Loucy (cell line): ENCODE data around the gene TRIM40.
A peak's percentile ranks its signal among the peaks of the same experiment; 100 is the strongest.

Experiments used
- H2AFZ ChIP-seq: fragments of 200-600 bp; sonication (generic); 2 replicates; pipeline ENCODE4 v1.6.0; 2016; ENCODE audit warnings: antibody characterized with exemption, mild to moderate bottlenecking, low read length, moderate library complexity
- H3F3A ChIP-seq: fragments of 200-600 bp; 2 replicates; pipeline ENCODE4 v1.6.0; 2016; ENCODE audit warnings: antibody characterized with exemption, low read depth, mild to moderate bottlenecking
- H3K27me3 ChIP-seq: fragments of 200-600 bp; sonication (generic); 2 replicates; pipeline ENCODE4 v1.6.1; 2014; ENCODE audit warnings: low read length, mild to moderate bottlenecking; ENCODE audit not compliant: insufficient read depth, poor library complexity, severe bottlenecking
- H3K36me3 ChIP-seq: fragments of 200-600 bp; sonication (generic); 2 replicates; pipeline ENCODE4 v1.6.1; 2016; ENCODE audit warnings: low read length; ENCODE audit not compliant: insufficient read depth
- H3K4me1 ChIP-seq: fragments of 200-600 bp; sonication (generic); 2 replicates; pipeline ENCODE4 v1.5.1; 2014; ENCODE audit warnings: low read length, mild to moderate bottlenecking; ENCODE audit not compliant: insufficient read depth, poor library complexity, severe bottlenecking
- H3K4me2 ChIP-seq: fragments of 200-600 bp; sonication (generic); 2 replicates; pipeline ENCODE4 v1.6.0; 2014; ENCODE audit warnings: antibody characterized with exemption, low read length, low read depth, mild to moderate bottlenecking; ENCODE audit not compliant: poor library complexity, severe bottlenecking
- H3K4me3 ChIP-seq: fragments of 200-600 bp; sonication (generic); 2 replicates; pipeline ENCODE4 v1.5.1; 2014; ENCODE audit warnings: low read length, mild to moderate bottlenecking, mixed read lengths; ENCODE audit not compliant: poor library complexity, severe bottlenecking
- H3K79me2 ChIP-seq: fragments of 200-600 bp; sonication (generic); 2 replicates; pipeline ENCODE4 v1.6.1; 2014; ENCODE audit warnings: low read length; ENCODE audit not compliant: insufficient read depth
- H3K9ac ChIP-seq: fragments of 200-600 bp; sonication (generic); 2 replicates; pipeline ENCODE4 v1.6.0; 2014; ENCODE audit warnings: mild to moderate bottlenecking, low read depth, low read length, moderate library complexity; ENCODE audit not compliant: poor library complexity, severe bottlenecking
- H3K9me2 ChIP-seq: fragments of 200-600 bp; sonication (generic); replicated peaks from 2 replicates; pipeline ENCODE4 v1.6.1; 2016; ENCODE audit warnings: low read depth, low read length, mixed read lengths
- H3K9me3 ChIP-seq: fragments of 200-600 bp; sonication (generic); 2 replicates; pipeline ENCODE4 v1.6.1; 2014; ENCODE audit warnings: mild to moderate bottlenecking, antibody characterized with exemption, low read length, low read depth; ENCODE audit not compliant: insufficient read depth
- H4K20me1 ChIP-seq: fragments of 200-600 bp; sonication (generic); 2 replicates; pipeline ENCODE4 v1.6.0; 2014; ENCODE audit warnings: antibody characterized with exemption, low read length, mild to moderate bottlenecking; ENCODE audit not compliant: insufficient read depth, poor library complexity, severe bottlenecking
- CTCF ChIP-seq: fragments of 200-600 bp; sonication (generic); conservative IDR thresholded peaks from 2 replicates; pipeline ENCODE4 v1.5.1; 2014; ENCODE audit warnings: mild to moderate bottlenecking, antibody characterized with exemption, low read length
- EZH2phosphoT487 ChIP-seq: fragments of 200-600 bp; IDR thresholded peaks from 2 replicates; pipeline ENCODE4 v1.6.1; 2018; ENCODE audit warnings: antibody characterized with exemption, mild to moderate bottlenecking, moderate library complexity, borderline replicate concordance

Gene TRIM40

GRCh38 chr6:30144811-30145210, 8.9 kb downstream of the TRIM40 start:
- Histone ChIP-seq H3K4me3 (no peak overlapping the region), H3K4me1 (peaks cover 25% of the 10 kb centered on the region), H3K27me3 (no peaks in the 10 kb centered on the region), H4K20me1 (no peaks in the 10 kb centered on the region), H2AFZ (0 out of 2 replicates have a peak overlapping the region, but pooled peaks have one; percentile 78), H3K36me3 (no peaks in the 10 kb centered on the region), H3F3A (no peaks in the 10 kb centered on the region; the same call in 1 of the 2 replicates), H3K79me2 (no peaks in the 10 kb centered on the region), H3K9me3 (no peaks in the 10 kb centered on the region), H3K4me2 (no peak overlapping the region), H3K9me2 (no peaks in the 10 kb centered on the region), H3K9ac (no peak overlapping the region)
- no peak for TF ChIP-seq CTCF
- no peak for TF ChIP-seq EZH2phosphoT487

DNA sequence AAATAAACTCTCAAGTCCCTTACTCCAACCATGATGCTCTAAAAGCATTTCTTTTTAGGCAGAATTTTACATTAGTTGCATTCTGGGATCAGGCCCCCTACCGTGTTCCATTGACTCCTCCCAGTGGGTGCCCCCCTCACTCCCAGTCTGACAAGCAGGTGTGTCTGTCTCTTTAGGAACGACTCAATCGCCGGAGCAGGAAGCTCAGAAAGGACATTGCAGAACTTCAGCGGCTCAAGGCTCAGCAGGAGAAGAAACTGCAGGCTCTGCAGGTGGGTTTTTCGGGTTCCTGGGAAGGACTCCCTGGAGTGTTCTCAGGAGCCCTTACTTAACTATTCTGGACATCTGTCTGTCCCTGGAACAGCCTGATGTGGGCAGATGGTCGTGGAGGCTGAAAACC, 9.9 kb downstream of the TRIM40 start:
- no peaks in the 10 kb centered on the region for H3K9me2 ChIP-seq
- no peak for TF ChIP-seq EZH2phosphoT487
- no peak for TF ChIP-seq CTCF
- H4K20me1 ChIP-seq: no peaks in the 10 kb centered on the region
- no peak overlapping the region for H3K9ac ChIP-seq
- no peaks in the 10 kb centered on the region for H3K9me3 ChIP-seq
- no peaks in the 10 kb centered on the region for H3K27me3 ChIP-seq
- H3K4me1 ChIP-seq: peaks cover 34% of the 10 kb centered on the region
- H3F3A ChIP-seq: no peaks in the 10 kb centered on the region; the same call in 1 of the 2 replicates
- no peak overlapping the region for H2AFZ ChIP-seq
- no peaks in the 10 kb centered on the region for H3K36me3 ChIP-seq
- H3K79me2 ChIP-seq: no peaks in the 10 kb centered on the region
- H3K4me3 ChIP-seq: no peak overlapping the region
- no peak overlapping the region for H3K4me2 ChIP-seq

GRCh38 chr6:30147096-30147495, 11.2 kb downstream of the TRIM40 start:
- no peaks in the 10 kb centered on the region for H3K36me3 ChIP-seq
- no peak for TF ChIP-seq EZH2phosphoT487
- no peak for TF ChIP-seq CTCF
- no peak overlapping the region for H3K9ac ChIP-seq
- H3K27me3 ChIP-seq: no peaks in the 10 kb centered on the region
- no peaks in the 10 kb centered on the region for H3K9me3 ChIP-seq
- no peak overlapping the region; the same call in 1 of the 2 replicates for H2AFZ ChIP-seq
- no peaks in the 10 kb centered on the region for H4K20me1 ChIP-seq
- no peaks in the 10 kb centered on the region for H3K9me2 ChIP-seq
- H3F3A ChIP-seq: no peaks in the 10 kb centered on the region; the same call in 1 of the 2 replicates
- no peak overlapping the region for H3K4me2 ChIP-seq
- peaks cover 40% of the 10 kb centered on the region for H3K4me1 ChIP-seq
- no peak overlapping the region for H3K4me3 ChIP-seq
- H3K79me2 ChIP-seq: no peaks in the 10 kb centered on the region
